Calu3 (cell line): ENCODE measurements around the gene RAG2. TPM values are rescaled to one million over a fixed set of nuclear protein-coding genes. Genes with fewer than 3 reads are reported as not detected.
"Not testable (repeated sequence)": the region's sequence is repeated elsewhere in the genome, so short reads cannot be mapped to it uniquely, and the experiment has no call there.

Source experiments
- BruUV-seq: library from RNA; stranded (reverse); fragments of 400-500 nt; replicated peaks from 2 replicates; lab custom pipeline; 2021; lab: Mats Ljungman, UMichigan
- CTCF ChIA-PET: fragments of 300-600 bp; sonication (Branson Sonifier 250); formaldehyde crosslinking; loops from one replicate; lab custom pipeline; 2022; ENCODE audit warnings: antibody characterized with exemption; lab: Charles Lee
- DNase-seq: peaks from one replicate; pipeline ENCODE4 v3.0.0; 2022
- H3K27ac Mint-ChIP-seq: one replicate; pipeline ENCODE4 v1.8.0; 2022; ENCODE audit warnings: mixed read lengths; ENCODE audit not compliant: unreplicated experiment
- H3K27me3 Mint-ChIP-seq: one replicate; pipeline ENCODE4 v1.8.0; 2022; ENCODE audit warnings: mixed read lengths; ENCODE audit not compliant: unreplicated experiment
- H3K36me3 Mint-ChIP-seq: one replicate; pipeline ENCODE4 v1.8.0; 2022; ENCODE audit warnings: mild to moderate bottlenecking, moderate library complexity, mixed read lengths; ENCODE audit not compliant: insufficient read depth, unreplicated experiment
- H3K4me1 Mint-ChIP-seq: one replicate; pipeline ENCODE4 v1.8.0; 2022; ENCODE audit warnings: mild to moderate bottlenecking, low read depth, mixed read lengths; ENCODE audit not compliant: unreplicated experiment
- H3K4me3 Mint-ChIP-seq: one replicate; pipeline ENCODE4 v1.8.0; 2022; ENCODE audit warnings: mild to moderate bottlenecking, low read depth, moderate library complexity, mixed read lengths; ENCODE audit not compliant: unreplicated experiment
- H3K9me3 Mint-ChIP-seq: one replicate; pipeline ENCODE4 v1.8.0; 2022; ENCODE audit warnings: low read depth, mixed read lengths; ENCODE audit not compliant: unreplicated experiment
- CTCF ChIP-seq: fragments of 200-600 bp; IDR thresholded peaks from one replicate; pipeline ENCODE4 v1.8.0; 2022; ENCODE audit warnings: antibody characterized with exemption; ENCODE audit not compliant: unreplicated experiment
- intact Hi-C: fragments of 100-400 bp; cut with micrococcal nuclease; formaldehyde crosslinking; loops from one replicate; pipeline ENCODE4 v1.10.0; 2022; ENCODE audit not compliant: unreplicated experiment
- total RNA-seq: library from RNA; stranded (reverse); gene quantifications from 2 replicates; pipeline ENCODE4 v1.2.3, GENCODE V29; 2022

Gene RAG2
- total RNA-seq, 1 experiment from 2014 or later, result not detected

- intact Hi-C loops, result no loop called here
- H3K27me3 Mint-ChIP-seq, result peaks cover 58% of the 10 kb centered on the region
- no peak for TF ChIP-seq CTCF
- no peaks in the 10 kb centered on the region for H3K36me3 Mint-ChIP-seq
- CTCF ChIA-PET, result interaction anchor here (1.2 to 4.3 kb wide), 2 partner anchors 137 to 182 kb away, joined by 3 to 40 read pairs; no protein-coding TSS in a partner anchor
- BruUV-seq, result no TSS peak
- peaks cover 5% of the 10 kb centered on the region for H3K4me1 Mint-ChIP-seq
- no peak for DNase-seq
- no peak overlapping the region for H3K27ac Mint-ChIP-seq
- H3K4me3 Mint-ChIP-seq, result peak overlapping the region; percentile 58
- H3K9me3 Mint-ChIP-seq, result no peaks in the 10 kb centered on the region
Measured at GRCh38 chr11:36565031-36565610, 32.9 kb downstream of the RAG2 start.

GRCh38 chr11:36564376-36565030, 33.5 kb downstream of the RAG2 start:
- Mint-ChIP-seq H3K27me3 (peaks cover 64% of the 10 kb centered on the region), H3K4me1 (peaks cover 5% of the 10 kb centered on the region), H3K27ac (no peak overlapping the region), H3K4me3 (peak overlapping the region; percentile 58), H3K36me3 (no peaks in the 10 kb centered on the region), H3K9me3 (no peaks in the 10 kb centered on the region)
- intact Hi-C loops, result loop anchor here (1.0 kb wide), 3 partner anchors 58 to 183 kb away; no protein-coding TSS in a partner anchor
- no peak for TF ChIP-seq CTCF
- DNase-seq, result peak; percentile 40
- no TSS peak for BruUV-seq
- CTCF ChIA-PET, result interaction anchor here (0.5 to 4.3 kb wide), 5 partner anchors 30 to 1142 kb away, joined by 3 to 40 read pairs (median 4); partner anchors contain the start of genes IFTAP and TRAF6

GRCh38 chr11:36558571-36559413, 39.2 kb downstream of the RAG2 start:
- CTCF ChIA-PET, result no interaction called here
- H3K4me1 Mint-ChIP-seq, result peaks cover 9% of the 10 kb centered on the region
- H3K9me3 Mint-ChIP-seq, result no peaks in the 10 kb centered on the region
- no peaks in the 10 kb centered on the region for H3K36me3 Mint-ChIP-seq
- BruUV-seq, result no TSS peak
- no peak for TF ChIP-seq CTCF
- no peak for DNase-seq
- no peak overlapping the region for H3K4me3 Mint-ChIP-seq
- intact Hi-C loops, result no loop called here
- peaks cover 42% of the 10 kb centered on the region for H3K27me3 Mint-ChIP-seq
- no peak overlapping the region for H3K27ac Mint-ChIP-seq

- DNase-seq, result no peak
- BruUV-seq, result no TSS peak
- TF ChIP-seq CTCF, result no peak
- intact Hi-C loops, result no loop called here
- Mint-ChIP-seq H3K36me3 (no peaks in the 10 kb centered on the region), H3K27me3 (peaks cover 42% of the 10 kb centered on the region), H3K4me3 (no peak overlapping the region), H3K27ac (no peak overlapping the region), H3K9me3 (no peaks in the 10 kb centered on the region), H3K4me1 (peaks cover 9% of the 10 kb centered on the region)
- CTCF ChIA-PET, result no interaction called here
Measured at GRCh38 chr11:36557991-36558390, 40.0 kb downstream of the RAG2 start.

GRCh38 chr11:36557390-36557789, 40.6 kb downstream of the RAG2 start:
- H3K27ac Mint-ChIP-seq, H3K4me1 Mint-ChIP-seq, intact Hi-C loops, DNase-seq, H3K9me3 Mint-ChIP-seq, CTCF ChIA-PET, H3K4me3 Mint-ChIP-seq, H3K36me3 Mint-ChIP-seq, BruUV-seq: not testable (repeated sequence)
- peaks cover 40% of the 10 kb centered on the region for H3K27me3 Mint-ChIP-seq
